Ovary (tissue), 3 donors: ENCODE results near the gene TNK1.

Source experiments
- CTCF ChIP-seq, 3 donors: fragments of 450-650 bp in 2 of 3; fragments of 200-600 bp in 1 of 3; IDR thresholded peaks; one replicate each; pipeline versions ENCODE4 v1.5.1 to v1.8.0; 2016 to 2022; ENCODE audit warnings: antibody characterized with exemption in 3 of 3, mild to moderate bottlenecking in 1 of 3
- EP300 ChIP-seq: sonication (generic); formaldehyde crosslinking; IDR thresholded peaks from one replicate; pipeline ENCODE4 v1.6.1; 2017; ENCODE audit warnings: antibody characterized with exemption
- POLR2A ChIP-seq: fragments of 450-650 bp; IDR thresholded peaks from one replicate; pipeline ENCODE4 v1.6.1; 2017; ENCODE audit warnings: antibody characterized with exemption, mild to moderate bottlenecking, moderate library complexity
- donor health status: DM: no; HTN: no; CAD: no.

GRCh38 chr17:7414837-7415236, 33.9 kb downstream of the TNK1 start:
- TF ChIP-seq POLR2A (no peak), CTCF (IDR thresholded peaks at IDR 0.05) (no peak), EP300 (no peak)
